ENCODE measurements around the gene INPP5E. TPM values are rescaled to one million over a fixed set of nuclear protein-coding genes. Genes with fewer than 3 reads are reported as not detected.

INPP5E gene
- total RNA-seq, 2 experiments from 2014 or later: 20.2 to 21.3 TPM

DNA sequence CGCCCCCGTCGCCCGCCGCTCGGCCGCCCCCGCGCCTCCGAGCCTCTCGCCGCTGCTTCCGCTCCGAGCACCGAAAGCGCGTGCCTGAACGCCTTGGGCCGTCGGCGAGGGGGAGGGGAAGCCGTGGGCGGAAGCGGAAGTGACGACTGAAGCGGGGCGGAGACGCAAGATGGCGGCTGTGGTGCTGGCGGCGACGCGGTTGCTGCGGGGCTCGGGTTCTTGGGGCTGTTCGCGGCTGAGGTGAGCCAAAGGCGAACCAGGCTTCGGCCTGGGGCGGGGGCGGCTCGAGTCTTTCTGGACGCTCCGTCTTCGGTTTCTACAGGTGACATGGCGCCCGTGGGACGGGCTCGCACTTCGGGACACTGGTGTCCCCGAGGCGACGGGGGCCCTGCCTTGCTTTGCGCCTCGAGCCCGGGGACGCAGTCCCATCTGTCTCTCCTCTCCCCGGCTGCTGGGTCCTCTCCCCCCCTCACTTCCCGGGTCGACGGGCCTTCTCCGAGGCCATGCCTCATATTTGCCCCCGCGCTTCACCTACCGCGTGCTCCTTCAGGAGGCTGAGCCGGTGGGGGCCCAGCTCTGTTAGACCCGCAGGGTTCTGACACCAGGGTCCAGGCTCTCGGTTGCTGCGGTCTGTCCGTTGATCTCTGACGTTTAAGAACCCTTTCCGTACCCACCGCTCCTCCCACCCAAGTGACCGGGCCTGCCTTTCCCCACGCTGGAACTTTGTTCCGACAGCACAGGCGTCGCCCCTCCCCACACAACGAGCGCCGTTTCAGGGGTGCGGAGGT, 29.0 kb downstream of the INPP5E start, which contains the start of the genes ENTR1 and PMPCA:
TSS of gene ENTR1 (minus strand) at position 115 of the 788 bp plus-strand sequence. CDS start 217 bp downstream, outside the sequence.
TSS of gene PMPCA (plus strand) at position 159 of the 788 bp plus-strand sequence. CDS start at position 170, 11 bp downstream.
- H3K79me2 ChIP-seq (ENCODE audit: insufficient read depth, low read depth, low read length): peaks cover 49% of the 10 kb centered on the region
- H3K4me3 ChIP-seq (ENCODE audit: low read depth, low read length, poor library complexity, severe bottlenecking): peak within 1 kb of the TSS; percentile 92
- TF ChIP-seq, protein P1, sequence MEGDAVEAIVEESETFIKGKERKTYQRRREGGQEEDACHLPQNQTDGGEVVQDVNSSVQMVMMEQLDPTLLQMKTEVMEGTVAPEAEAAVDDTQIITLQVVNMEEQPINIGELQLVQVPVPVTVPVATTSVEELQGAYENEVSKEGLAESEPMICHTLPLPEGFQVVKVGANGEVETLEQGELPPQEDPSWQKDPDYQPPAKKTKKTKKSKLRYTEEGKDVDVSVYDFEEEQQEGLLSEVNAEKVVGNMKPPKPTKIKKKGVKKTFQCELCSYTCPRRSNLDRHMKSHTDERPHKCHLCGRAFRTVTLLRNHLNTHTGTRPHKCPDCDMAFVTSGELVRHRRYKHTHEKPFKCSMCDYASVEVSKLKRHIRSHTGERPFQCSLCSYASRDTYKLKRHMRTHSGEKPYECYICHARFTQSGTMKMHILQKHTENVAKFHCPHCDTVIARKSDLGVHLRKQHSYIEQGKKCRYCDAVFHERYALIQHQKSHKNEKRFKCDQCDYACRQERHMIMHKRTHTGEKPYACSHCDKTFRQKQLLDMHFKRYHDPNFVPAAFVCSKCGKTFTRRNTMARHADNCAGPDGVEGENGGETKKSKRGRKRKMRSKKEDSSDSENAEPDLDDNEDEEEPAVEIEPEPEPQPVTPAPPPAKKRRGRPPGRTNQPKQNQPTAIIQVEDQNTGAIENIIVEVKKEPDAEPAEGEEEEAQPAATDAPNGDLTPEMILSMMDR (conservative IDR thresholded peaks at IDR 0.05; ENCODE audit: low read length): no peak
- TF ChIP-seq EZH2phosphoT487 (IDR thresholded peaks at IDR 0.05; ENCODE audit: borderline replicate concordance, low read depth, low read length): no peak
- no TSS peak for BruUV-seq (replicated peaks)
- no peaks in the 10 kb centered on the region for H3K9me3 ChIP-seq (ENCODE audit: low read length)
- ChIA-PET CTCF (ENCODE audit: unreplicated experiment) (interaction anchor here (0.7 kb wide), 1 partner anchor 48 kb away, joined by 3 read pairs; the partner anchor contains the start of gene DNLZ), POLR2A (interaction anchor here (0.6 to 1.4 kb wide), 3 partner anchors 9 to 340 kb away, joined by 3 to 4 read pairs (median 3); no protein-coding TSS in a partner anchor)
- H4K20me1 ChIP-seq (ENCODE audit: insufficient read depth, low read length): no peaks in the 10 kb centered on the region
- peak within 1 kb of the TSS; percentile 56 for H3K27ac ChIP-seq (ENCODE audit: low read depth, low read length, poor library complexity, severe bottlenecking)
- DNase-seq (ENCODE audit: low spot score): peak; percentile 93
- H3K4me1 ChIP-seq (ENCODE audit: insufficient read depth, low read length, poor library complexity, severe bottlenecking): peaks cover 28% of the 10 kb centered on the region
- peak within 1 kb of the TSS; percentile 100 for H3K4me2 ChIP-seq (ENCODE audit: low read length)
- no peaks in the 10 kb centered on the region for H3K9me2 ChIP-seq (ENCODE audit: insufficient read depth, low read length)
- peaks cover 69% of the 10 kb centered on the region for H3K36me3 ChIP-seq (ENCODE audit: insufficient read depth, low read length)
- peak within 1 kb of the TSS; percentile 34; the same call in 1 of the 2 replicates for H2AFZ ChIP-seq (ENCODE audit: low read length)
- intact Hi-C loops (cut with micrococcal nuclease; ENCODE audit: unreplicated experiment): loop anchor here (2.0 kb wide), 1 partner anchor 72 kb away; the partner anchor contains the start of gene SEC16A

GRCh38 chr9:136409557-136410455, 29.8 kb downstream of the INPP5E start:
- H3K79me2 ChIP-seq (ENCODE audit: insufficient read depth, low read depth, low read length): peaks cover 49% of the 10 kb centered on the region
- no peaks in the 10 kb centered on the region for H3K9me3 ChIP-seq (ENCODE audit: low read length)
- H3K4me3 ChIP-seq (ENCODE audit: low read depth, low read length, poor library complexity, severe bottlenecking): peak overlapping the region; percentile 92
- peak; percentile 61 for DNase-seq (ENCODE audit: low spot score)
- H3K27ac ChIP-seq (ENCODE audit: low read depth, low read length, poor library complexity, severe bottlenecking): peak overlapping the region; percentile 56
- TF ChIP-seq EZH2phosphoT487 (IDR thresholded peaks at IDR 0.05; ENCODE audit: borderline replicate concordance, low read depth, low read length): no peak
- TF ChIP-seq, protein P1 (conservative IDR thresholded peaks at IDR 0.05; ENCODE audit: low read length): no peak
- peaks cover 71% of the 10 kb centered on the region for H3K36me3 ChIP-seq (ENCODE audit: insufficient read depth, low read length)
- no peaks in the 10 kb centered on the region for H4K20me1 ChIP-seq (ENCODE audit: insufficient read depth, low read length)
- TSS peak; percentile 52 for BruUV-seq (replicated peaks)
- no peak overlapping the region for H2AFZ ChIP-seq (ENCODE audit: low read length)
- peak overlapping the region; percentile 100 for H3K4me2 ChIP-seq (ENCODE audit: low read length)
- POLR2A ChIA-PET: interaction anchor here (0.5 to 1.4 kb wide), 5 partner anchors 9 to 1139 kb away, joined by 3 to 5 read pairs (median 4); partner anchors contain the start of gene DNLZ
- intact Hi-C loops (cut with micrococcal nuclease; ENCODE audit: unreplicated experiment): loop anchor here (2.0 kb wide), 1 partner anchor 73 kb away; the partner anchor contains the start of gene SEC16A
- CTCF ChIA-PET (ENCODE audit: unreplicated experiment): interaction anchor here (0.6 to 0.7 kb wide), 2 partner anchors 44 to 47 kb away, joined by 3 read pairs; partner anchors contain the start of gene DNLZ
- no peaks in the 10 kb centered on the region for H3K9me2 ChIP-seq (ENCODE audit: insufficient read depth, low read length)
- H3K4me1 ChIP-seq (ENCODE audit: insufficient read depth, low read length, poor library complexity, severe bottlenecking): peaks cover 37% of the 10 kb centered on the region

Data from OCI-LY7 (cell line).